ENCODE results near the gene SSBP2.
"Not testable (repeated sequence)": the region's sequence is repeated elsewhere in the genome, so short reads cannot be mapped to it uniquely, and the experiment has no call there.

Gene SSBP2

DNA sequence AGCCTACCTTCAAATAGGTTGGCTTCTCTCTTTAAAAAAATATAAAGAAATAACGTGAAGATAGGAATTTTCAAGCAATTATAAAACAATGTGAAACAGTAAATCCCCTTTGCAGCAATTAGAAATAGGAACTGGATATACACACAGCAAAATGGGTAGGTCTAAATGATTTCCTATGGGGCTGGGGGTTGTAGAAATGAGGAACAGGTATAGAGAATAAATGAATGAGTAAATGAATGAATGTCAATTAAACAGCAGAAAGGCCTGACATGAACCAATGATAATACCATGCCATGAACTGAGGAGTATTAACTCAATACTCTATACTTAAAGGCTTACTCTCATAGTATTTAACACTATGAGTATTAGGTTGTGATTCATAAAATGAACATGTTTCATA lies 21.6 kb downstream of the SSBP2 start:
- DNase-seq (ENCODE audit: low spot score) = no peak

DNA sequence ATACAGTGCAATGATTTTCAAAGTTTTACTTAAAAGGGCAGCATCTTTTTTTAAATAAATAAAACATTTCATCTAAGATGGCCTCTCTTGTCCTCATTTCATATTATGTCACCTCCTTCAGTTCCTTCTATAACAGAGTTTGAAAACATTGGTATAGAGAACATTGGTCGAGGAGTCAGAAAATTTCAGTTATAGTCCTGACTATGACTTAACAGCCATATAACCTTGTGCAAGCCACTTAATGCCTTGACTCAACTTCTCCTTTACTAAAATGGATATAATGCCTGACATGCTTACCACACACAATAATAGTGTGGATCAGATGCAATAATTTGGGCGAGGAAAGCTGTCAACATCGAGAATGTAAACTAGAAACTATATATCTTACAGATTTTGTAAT lies 22.6 kb downstream of the SSBP2 start:
- no peak for DNase-seq (ENCODE audit: low spot score)

DNA sequence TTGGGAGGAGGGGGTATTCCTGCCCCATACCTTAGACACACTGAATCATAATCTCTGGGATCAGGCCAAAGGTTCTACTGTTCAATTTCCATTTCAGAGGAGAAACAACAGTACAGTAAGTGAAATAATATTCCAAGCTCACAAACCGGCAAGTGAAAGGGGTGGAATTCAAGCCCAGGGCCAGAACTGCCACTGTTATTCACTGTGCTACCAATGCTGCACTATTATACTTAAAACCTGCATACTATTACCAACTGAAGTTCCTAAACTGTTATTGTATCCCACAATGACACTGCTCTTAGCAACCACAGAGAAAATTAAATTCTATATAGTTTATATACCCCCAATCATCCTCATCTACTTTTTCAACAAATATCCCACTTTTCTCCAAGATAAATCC lies 24.6 kb downstream of the SSBP2 start:
- DNase-seq (ENCODE audit: low spot score) = no peak

DNA sequence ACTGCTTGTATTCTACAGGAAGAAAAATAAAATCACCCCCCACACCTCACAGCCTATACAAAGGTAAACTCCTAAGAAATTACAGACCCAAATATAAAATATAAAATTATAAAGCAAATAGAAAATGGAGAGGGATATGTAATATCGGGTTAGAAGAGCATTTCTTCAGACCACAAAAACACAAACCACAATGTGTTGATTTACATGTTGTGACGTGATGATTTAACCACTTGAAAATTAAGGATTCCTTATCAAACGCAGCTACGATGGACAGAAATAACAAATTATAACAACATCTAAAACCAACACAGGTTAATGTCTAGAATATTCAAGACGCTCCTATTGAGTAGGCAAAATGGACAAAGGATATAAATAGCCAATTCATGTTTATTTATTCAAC lies 26.3 kb downstream of the SSBP2 start:
- no peak for DNase-seq (ENCODE audit: low spot score)

DNA sequence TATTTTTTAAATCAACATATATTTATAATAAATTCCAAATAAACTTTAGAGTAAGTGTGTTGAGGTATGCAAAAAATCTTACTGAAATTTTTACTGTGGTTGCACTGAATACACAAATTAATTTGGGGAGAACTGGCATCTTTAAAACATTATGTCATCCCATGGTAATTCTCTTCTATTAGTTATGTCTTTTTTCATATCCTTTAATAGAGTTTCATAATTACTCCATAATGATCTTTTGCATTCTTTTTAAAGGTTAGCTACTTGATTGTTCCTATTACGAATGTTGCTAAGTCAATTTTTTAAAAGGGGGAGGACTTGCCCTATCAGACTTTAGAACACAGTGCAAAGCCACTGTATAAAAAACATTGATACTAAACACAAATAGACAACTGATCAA lies 26.8 kb downstream of the SSBP2 start:
- DNase-seq (ENCODE audit: low spot score) = no peak

DNA sequence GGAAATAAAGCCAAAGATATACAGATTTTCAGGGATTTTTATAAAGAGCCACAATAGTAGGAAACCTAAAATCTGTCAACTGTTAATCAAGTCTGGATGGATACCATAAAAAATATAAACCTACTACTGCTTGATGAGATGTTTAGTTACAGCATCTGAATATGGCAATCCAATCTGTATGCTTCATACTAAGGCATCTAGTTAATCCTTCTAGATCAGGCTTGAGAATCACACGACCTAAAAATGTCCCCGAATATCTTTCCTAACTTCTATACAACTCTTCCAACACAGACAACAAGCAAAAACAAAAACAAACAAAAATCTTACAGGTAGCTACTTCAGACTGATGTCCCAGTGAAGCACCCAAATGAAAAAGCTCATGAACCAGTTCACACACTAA lies 29.8 kb downstream of the SSBP2 start:
- no peak for DNase-seq (ENCODE audit: low spot score)

DNA sequence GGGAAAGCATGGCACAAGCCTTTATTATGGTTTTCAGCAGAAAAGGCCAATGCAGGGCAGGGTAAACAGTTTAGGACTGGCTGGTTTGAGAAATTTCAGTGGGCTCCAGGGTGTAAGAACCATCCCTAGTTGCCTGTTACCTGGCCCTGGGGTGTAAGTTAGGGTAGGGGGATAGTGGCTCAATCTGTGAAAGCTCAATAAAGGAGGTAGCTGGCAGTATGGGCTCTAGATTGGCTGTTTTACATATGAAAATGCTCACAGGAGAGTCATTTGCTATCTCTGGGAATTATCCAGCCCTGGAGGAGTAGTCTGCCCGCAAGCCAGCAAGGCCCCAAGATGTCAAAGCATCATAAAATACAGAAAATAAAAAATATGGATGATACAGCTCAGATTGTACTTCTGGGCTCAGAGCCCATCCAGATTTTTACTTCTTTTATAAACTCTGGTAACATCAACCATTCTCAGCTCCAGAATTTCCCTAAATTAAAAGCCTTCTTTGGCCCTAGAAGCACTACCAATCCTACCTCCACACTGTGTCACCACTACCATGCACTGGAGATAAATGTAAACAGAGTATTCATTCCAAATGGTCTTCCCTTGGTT lies 31.1 kb downstream of the SSBP2 start:
- no peak for DNase-seq (ENCODE audit: low spot score)

DNA sequence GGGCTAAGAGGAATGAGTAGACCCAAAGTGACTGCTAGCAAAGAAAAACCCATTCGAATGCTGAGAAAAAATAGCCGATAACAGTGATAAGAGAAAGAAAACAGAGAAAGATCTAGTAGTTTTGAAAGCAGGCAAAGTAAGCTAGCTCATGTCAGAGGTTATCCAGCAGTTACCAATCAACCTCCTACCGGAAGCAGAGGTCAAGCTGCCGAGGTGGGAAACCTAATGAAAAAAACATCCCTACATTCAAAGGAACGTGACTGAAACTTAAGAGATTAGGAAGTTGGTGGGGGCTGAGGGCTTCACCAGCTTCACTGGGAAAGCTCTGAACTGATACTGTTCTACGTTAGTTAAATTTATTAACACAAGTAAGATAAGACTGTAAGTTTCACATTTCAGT lies 32.6 kb downstream of the SSBP2 start:
- DNase-seq (ENCODE audit: low spot score) = no peak

DNA sequence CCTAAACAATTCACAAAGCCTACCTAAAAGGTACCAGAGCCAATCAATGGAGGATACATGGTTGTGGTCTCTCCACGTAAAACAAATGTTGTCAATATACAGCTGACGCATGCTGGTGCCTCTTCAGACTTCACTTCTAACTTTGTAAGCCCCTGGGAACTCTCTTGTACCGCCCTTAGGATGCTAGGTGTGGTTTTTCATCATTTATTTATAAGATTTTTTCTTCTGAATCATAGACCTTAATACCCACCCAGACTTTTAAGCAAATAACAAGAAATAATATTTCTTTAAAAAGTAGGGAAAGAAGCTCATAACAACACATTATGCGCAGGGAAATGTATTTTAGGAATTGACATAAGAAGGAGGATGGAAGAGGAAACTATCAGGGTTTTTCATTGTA lies 33.0 kb downstream of the SSBP2 start:
- DNase-seq (ENCODE audit: low spot score) = no peak

DNA sequence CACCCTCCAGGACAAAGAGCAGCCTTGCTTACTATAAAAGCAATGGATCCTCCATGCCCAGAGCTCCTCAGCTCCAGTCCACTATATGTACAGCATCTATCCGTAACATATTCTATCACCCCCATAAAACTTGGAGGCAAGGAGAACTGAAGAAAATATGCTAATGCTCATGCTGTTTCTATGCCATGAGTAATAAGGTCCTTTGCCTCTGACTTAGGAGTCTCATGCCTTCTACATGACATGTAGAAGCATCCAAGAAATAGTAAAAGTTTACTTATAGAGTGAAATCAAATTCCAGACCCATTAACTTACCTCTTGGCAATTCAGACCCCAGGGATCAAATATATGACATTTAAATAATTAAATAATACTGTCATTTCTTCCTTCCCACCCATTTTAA lies 33.7 kb downstream of the SSBP2 start:
- no peak for DNase-seq (ENCODE audit: low spot score)

DNA sequence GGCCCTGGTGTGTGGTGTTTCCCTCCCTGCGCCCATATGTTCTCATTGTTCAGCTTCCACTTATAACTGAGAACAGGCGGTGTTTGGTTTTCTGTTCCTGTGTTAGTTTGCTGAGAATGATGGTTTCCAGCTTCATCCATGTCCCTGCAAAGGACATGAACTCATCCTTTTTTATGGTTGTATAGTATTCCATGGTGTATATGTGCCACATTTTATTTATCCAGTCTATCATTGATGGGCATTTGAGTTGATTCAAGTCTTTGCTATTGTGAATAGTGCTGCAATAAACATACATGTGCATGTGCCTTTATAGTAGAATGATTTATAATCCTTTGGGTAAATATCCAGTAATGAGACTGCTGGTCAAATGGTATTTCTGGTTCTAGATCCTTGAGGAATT lies 36.8 kb downstream of the SSBP2 start:
- not testable (repeated sequence) for DNase-seq (ENCODE audit: low spot score)

DNA sequence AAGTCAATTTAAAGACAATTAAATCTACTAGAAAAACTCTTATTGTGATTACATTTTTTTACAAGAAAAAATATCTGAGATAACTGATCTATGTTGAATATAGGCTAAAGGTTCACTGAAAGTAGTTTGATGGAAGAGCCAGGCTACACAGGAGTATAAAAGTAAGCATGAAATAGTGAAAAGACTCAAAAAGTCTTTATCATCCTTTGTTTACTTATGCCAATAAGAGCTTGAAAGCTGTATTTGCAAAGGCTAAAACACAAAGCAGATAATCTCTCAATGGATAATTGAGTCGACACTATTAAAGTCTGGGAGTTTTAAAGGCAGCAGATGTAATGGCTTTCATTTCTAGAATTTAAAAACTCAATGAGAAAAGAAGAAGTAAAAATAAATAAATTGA lies 42.0 kb downstream of the SSBP2 start:
- no peak for DNase-seq (ENCODE audit: low spot score)

DNA sequence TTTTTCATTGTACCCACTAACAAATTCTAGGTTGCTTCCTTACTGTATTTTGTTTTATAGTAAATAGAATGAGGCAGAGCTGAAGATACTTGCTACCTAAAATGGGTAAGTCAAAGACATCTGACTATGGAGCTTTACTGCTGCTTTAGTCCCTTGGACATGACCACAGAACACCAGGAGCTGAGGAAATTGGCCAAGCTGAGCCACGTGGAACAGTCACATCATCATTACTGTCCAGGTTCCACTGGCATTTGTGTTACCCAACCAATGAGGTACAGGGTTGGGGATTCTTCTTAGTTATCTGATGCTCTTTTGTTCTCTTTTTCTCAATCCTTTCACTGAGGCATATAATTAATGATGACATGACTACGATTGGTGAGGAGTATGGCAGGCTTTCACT lies 47.1 kb downstream of the SSBP2 start:
- DNase-seq (ENCODE audit: low spot score) = no peak

DNA sequence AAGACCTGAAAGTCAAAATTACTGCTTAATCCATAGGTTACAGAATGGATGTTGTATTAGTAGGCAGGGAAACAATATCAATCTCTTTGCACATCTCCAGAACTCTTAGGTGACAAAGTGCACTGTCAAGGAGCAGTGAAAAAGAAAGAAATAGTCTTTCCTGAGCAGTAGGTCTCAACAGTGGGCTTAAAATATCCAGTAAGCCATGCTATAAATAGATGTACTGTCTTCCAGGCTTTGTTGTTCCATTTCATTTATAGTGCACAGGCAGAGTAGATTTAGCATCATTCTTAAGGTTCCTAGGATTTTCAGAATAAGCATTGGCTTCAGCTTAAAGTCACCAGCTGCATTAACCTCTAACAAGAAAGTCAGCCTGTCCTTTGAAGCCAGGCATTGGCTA lies 50.7 kb downstream of the SSBP2 start:
- no peak for DNase-seq (ENCODE audit: low spot score)

DNA sequence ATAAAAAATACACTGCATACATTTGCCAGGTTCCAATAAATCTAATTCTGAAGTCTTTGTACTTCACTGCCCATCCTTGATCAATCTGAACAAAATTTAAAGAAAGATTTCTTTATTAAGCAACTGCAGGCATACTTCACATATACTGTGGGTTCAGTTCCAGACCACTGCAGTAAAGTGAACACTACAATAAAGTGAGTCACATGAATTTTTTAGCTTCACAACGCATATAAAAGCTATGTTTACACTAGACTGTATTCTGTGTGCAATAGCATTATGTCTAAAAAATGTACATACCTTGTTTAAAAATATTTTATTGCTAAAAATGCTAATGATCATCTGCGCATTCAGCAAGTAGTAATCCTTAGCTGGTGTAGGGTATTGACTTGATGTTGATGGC lies 52.1 kb downstream of the SSBP2 start:
- no peak for DNase-seq (ENCODE audit: low spot score)

DNA sequence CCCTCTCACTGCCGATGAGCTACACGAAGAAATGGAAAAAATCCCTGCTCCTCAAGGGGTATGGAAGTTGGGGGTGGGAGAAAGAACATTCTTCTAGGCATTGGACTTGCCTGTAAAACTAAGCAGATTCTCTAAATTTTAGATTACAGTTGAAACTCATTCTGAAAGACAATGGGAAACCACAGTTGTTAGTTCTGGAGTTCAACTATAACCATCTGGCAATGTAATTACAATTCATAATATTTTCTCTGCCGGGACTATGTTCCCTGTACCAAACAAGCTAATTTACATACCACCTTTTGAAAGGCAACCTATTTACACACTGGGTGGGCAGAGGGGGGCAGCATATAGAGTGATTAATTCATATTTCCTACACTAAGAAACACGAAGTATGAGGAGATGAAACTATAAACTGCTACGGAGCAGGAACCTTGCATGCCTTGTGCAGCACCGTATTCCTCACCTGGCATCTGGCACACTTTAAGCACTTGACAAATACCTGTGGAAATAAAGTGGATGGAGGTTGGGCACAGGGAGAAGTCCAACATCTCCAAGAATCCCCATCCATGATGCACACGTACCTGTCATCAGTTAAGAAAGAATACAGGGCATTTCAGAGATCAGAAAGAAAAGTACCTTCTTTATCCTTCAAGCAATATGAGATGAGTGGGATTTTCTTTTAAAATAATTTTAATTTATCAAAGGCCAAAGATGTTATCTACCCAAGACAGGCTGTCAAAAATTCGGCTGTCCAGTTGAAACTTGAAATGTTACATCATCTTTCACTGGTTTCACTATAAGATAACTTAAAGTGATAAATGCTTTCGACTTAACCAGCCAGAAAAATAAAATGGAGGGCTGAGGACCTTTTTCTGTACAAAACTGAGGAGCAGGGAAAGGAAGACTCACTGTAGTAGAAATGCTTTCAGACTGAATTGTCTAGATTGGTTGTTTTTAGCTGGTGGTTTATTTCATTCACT lies 54.2 kb downstream of the SSBP2 start:
- DNase-seq (ENCODE audit: low spot score) = no peak

DNA sequence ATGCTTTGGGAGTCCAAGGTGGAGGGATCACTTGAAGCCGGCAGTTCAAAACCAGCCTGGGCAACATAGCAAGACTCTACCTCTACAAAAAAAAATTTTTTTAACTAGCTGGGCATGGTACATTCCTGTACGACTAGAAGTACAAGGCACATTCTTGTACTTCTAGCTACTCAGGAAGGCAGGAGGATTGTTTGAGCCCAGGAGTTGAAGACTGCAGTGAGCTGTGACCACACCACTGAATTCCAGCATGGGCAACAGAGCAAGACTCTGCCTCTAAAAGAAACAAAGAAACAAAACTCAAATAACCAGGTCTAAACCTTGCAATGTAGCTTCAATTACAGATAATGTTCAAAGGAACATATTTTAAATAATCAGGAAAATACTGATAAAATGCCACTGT lies 56.2 kb downstream of the SSBP2 start:
- DNase-seq (ENCODE audit: low spot score) = no peak

DNA sequence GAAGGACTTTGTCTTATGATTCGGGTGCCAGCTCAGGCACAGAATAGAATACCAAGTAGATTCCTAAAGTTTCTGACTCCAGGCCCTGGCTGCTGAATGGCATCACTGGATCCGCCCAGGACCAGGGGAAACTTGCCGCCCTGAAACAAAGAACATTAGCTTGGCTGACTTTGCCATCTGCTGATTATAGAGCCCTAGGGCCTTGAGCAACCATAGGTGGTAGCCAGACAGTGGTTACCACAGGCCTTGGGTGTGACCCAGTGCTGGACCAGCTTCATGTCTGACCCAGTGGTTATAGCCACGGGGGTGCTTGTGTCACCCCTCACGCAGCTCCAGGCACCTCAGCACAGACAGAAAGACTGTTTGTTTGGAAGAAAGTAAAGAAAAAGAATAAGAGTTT lies 62.7 kb downstream of the SSBP2 start:
- DNase-seq (ENCODE audit: low spot score) = no peak

DNA sequence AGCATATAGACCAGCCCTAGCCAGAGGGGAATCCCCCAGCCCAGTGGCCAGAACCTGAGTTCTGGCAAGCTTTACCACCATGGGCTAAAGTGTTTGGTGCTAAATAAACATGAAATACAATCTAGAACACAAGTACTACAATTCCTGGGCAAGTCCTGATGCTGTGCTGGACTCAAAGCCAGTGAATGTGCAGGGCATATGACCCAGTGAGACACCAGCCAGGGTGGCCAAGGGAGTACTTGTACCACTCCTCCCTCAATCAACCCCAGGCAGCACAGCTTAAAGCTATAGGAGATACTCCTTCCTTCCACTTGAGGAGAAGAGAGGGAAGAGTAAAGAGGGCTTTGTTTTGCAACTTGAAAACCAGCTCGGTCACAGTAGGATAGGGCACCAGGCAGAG lies 63.6 kb downstream of the SSBP2 start:
- no peak for DNase-seq (ENCODE audit: low spot score)

DNA sequence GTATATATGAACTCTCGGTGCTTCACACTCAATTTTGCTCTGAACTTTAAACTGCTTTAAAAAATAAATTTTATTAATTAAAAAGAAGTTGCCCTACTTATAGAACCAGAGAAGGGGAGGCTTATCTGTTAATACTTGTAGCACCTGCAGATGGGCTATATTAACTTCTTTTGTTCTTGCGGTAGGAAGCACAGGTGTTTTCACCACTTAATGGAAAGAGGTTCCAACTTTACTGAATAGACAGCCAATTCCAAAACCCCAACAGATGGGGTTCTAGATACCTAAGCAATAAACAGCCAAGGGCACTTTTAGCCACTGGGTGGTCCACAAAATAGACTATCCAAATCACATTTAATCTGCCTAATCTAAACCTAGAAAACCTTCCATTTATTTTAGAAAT lies 65.4 kb downstream of the SSBP2 start:
- DNase-seq (ENCODE audit: low spot score) = no peak

DNA sequence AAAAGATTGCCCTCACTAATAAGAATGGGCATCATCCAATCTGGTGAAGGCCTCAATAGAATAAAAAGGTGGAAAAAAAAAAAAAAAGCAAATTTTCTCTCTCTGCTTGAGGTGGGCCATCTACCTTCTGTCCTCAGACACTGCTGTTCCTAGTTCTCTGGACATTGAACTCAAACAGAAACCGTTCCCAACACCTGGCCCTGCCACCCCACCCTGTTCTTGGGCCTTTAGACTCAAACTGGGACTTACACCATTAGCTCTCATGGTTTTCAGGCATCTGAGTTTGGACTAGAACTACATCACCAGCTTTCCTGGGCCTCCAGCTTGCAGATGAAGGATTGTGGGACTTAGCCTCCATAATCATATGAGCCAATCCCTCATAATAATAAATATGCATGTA lies 71.0 kb downstream of the SSBP2 start:
- DNase-seq (ENCODE audit: low spot score) = no peak

DNA sequence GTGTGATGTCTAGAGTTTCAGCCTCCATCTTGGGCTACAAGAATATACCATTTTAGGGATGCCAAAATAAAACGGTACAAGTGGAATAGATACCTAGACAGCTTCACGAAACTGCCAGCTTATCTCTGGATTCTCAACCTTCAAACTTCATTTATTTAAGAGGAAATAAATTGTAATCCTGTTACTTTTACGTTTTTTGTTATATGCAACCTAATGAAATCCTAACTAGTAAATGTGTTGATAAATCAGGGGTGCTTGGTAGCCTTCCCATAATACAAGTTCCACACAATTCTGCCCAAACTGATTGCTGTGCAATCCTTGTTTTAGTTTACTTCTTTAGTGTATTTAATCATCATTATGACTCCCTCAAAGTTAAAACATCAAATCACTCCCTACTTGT lies 75.5 kb downstream of the SSBP2 start:
- DNase-seq (ENCODE audit: low spot score) = no peak

DNA sequence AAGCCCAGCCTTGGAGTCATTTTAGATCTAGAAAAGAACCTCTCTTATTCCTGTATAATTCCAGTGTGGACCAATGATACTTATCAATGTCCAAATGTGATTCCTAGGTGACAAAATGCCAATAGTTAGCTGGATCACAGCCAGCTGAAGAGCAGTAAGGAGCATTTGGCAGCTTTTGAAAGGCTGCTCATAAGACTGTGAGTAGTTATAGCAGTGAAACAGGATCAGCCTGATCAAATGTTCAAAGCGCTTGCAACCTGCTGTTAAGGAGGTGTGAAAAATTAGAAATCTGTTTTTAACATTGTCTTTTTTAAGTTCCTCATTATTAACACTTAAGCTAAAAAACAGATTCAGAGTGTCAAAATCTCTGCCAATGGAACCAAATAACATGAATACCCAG lies 85.1 kb downstream of the SSBP2 start:
- no peak for DNase-seq (ENCODE audit: low spot score)

DNA sequence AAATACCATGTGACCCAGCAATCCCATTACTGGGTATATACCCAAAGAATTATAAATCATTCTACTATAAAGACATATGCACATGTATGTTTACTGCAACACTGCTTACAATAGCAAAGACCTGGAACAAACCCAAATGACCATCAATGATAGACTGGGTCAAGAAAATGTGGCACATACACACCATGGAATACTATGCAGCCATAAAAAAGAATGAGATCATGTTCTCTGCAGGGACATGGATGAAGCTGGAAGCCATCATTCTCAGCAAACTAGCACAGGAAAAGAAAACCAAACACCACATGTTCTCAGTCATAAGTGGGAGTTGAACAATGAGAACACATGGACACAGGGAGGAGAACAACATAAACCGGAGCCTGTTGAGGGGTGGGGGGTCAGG lies 90.3 kb downstream of the SSBP2 start:
- not testable (repeated sequence) for DNase-seq (ENCODE audit: low spot score)
